A172 (cell line): ENCODE results near the gene ZSCAN31. TPM values are rescaled to one million over a fixed set of nuclear protein-coding genes. Genes with fewer than 3 reads are reported as not detected.
A peak's percentile ranks its signal among the peaks of the same experiment; 100 is the strongest.

Source experiments
- DNase-seq: peaks from one replicate; pipeline ENCODE4 v3.0.0-alpha.2; 2015; ENCODE audit warnings: low spot score
- total RNA-seq: library from RNA; depleted of rRNA; stranded (reverse); fragments of >200 nt; shearing (Covaris generic); gene quantifications from 2 replicates; pipeline ENCODE4 v1.2.3, GENCODE V29; 2014

The ZSCAN31 gene
- total RNA-seq, 1 experiment from 2014 or later, result 24.4 TPM

GRCh38 chr6:28353981-28354676 lies 18.2 kb upstream of the ZSCAN31 start:
- DNase-seq, result peak; percentile 51

- DNase-seq, result no peak
These were observed 17.4 kb upstream of the ZSCAN31 start for GRCh38 chr6:28353356-28353755.

GRCh38 chr6:28351493-28351925 lies 15.6 kb upstream of the ZSCAN31 start:
- DNase-seq, result no peak

- DNase-seq, result no peak
These were observed 15.1 kb upstream of the ZSCAN31 start for GRCh38 chr6:28351087-28351486.

GRCh38 chr6:28349892-28350737 lies 14.2 kb upstream of the ZSCAN31 start, which contains the start of gene ZKSCAN3:
Gene ZKSCAN3 (plus strand): TSS chr6:28349947. CDS start chr6:28359587, 9,640 bp downstream.
- peak; percentile 79 for DNase-seq

GRCh38 chr6:28349344-28349891 lies 13.5 kb upstream of the ZSCAN31 start:
- no peak for DNase-seq

- DNase-seq, result no peak
These were observed 11.2 kb upstream of the ZSCAN31 start for GRCh38 chr6:28347119-28347518.

- no peak for DNase-seq
These were observed 9.3 kb upstream of the ZSCAN31 start for GRCh38 chr6:28345201-28345600.

- no peak for DNase-seq
These were observed 8.1 kb upstream of the ZSCAN31 start for GRCh38 chr6:28343898-28344677.

- DNase-seq, result no peak
These were observed 4.6 kb upstream of the ZSCAN31 start for GRCh38 chr6:28340310-28341095.

GRCh38 chr6:28337121-28337520 lies 1.2 kb upstream of the ZSCAN31 start:
- DNase-seq, result no peak

- DNase-seq, result peak; percentile 61
These were observed 554 bp upstream of the ZSCAN31 start for GRCh38 chr6:28336284-28337120.

GRCh38 chr6:28335040-28335563 lies 846 bp downstream of the ZSCAN31 start:
- DNase-seq, result no peak

- no peak for DNase-seq
These were observed 1.5 kb downstream of the ZSCAN31 start for GRCh38 chr6:28334286-28335039.

GRCh38 chr6:28333599-28334018 lies 2.3 kb downstream of the ZSCAN31 start:
- no peak for DNase-seq

GRCh38 chr6:28333047-28333446 lies 2.9 kb downstream of the ZSCAN31 start:
- DNase-seq, result no peak

- DNase-seq, result no peak
These were observed 5.9 kb downstream of the ZSCAN31 start for GRCh38 chr6:28330041-28330440.

- DNase-seq, result no peak
These were observed 9.5 kb downstream of the ZSCAN31 start for GRCh38 chr6:28326371-28326948.
